Astrocyte (in vitro differentiated cells and primary cell): Measurements from ENCODE around the gene LAMB2. TPM values are rescaled to one million over a fixed set of nuclear protein-coding genes. Genes with fewer than 3 reads are reported as not detected.

Experiments
- DNase-seq: peaks from one replicate; pipeline ENCODE4 v3.0.0-alpha.2; 2010; ENCODE audit warnings: low read depth
- FAIRE-seq: peaks from 2 replicates; lab custom pipeline; 2011; peaks lifted over from hg19 to GRCh38; lab: Jason Lieb, UNC
- H2AFZ ChIP-seq: 2 replicates; pipeline ENCODE4 v1.6.0; 2012; ENCODE audit warnings: low read depth, low read length, inconsistent platforms
- H3K27ac ChIP-seq: 2 replicates; pipeline ENCODE4 v1.5.1; 2011; ENCODE audit warnings: low read depth, low read length, inconsistent platforms
- H3K27me3 ChIP-seq: 2 replicates; pipeline ENCODE4 v1.6.0; 2011; ENCODE audit warnings: low read length, inconsistent platforms; ENCODE audit not compliant: insufficient read depth
- H3K36me3 ChIP-seq: 2 replicates; pipeline ENCODE4 v1.5.1; 2011; ENCODE audit warnings: low read length, inconsistent platforms; ENCODE audit not compliant: insufficient read depth
- H3K4me1 ChIP-seq: 2 replicates; pipeline ENCODE4 v1.5.1; 2011; ENCODE audit warnings: low read length, inconsistent platforms; ENCODE audit not compliant: insufficient read depth
- H3K4me2 ChIP-seq: 2 replicates; pipeline ENCODE4 v1.6.0; 2012; ENCODE audit warnings: low read length, inconsistent platforms
- H3K4me3 ChIP-seq: 2 replicates; pipeline ENCODE4 v1.5.1; 2011; ENCODE audit warnings: low read depth, mild to moderate bottlenecking, low read length, inconsistent platforms; ENCODE audit not compliant: insufficient read depth
- H3K79me2 ChIP-seq: 2 replicates; pipeline ENCODE4 v1.6.0; 2012; ENCODE audit warnings: mild to moderate bottlenecking, low read length, inconsistent platforms; ENCODE audit not compliant: insufficient read depth
- H3K9ac ChIP-seq: 2 replicates; pipeline ENCODE4 v1.6.0; 2012; ENCODE audit warnings: mild to moderate bottlenecking, low read length, inconsistent platforms
- H3K9me3 ChIP-seq: 2 replicates; pipeline ENCODE4 v1.5.1; 2012; ENCODE audit warnings: low read depth, mild to moderate bottlenecking, low read length, inconsistent platforms; ENCODE audit not compliant: insufficient read depth
- H4K20me1 ChIP-seq: 2 replicates; pipeline ENCODE4 v1.6.0; 2012; ENCODE audit warnings: low read length, inconsistent platforms; ENCODE audit not compliant: insufficient read depth
- H3K27ac Mint-ChIP-seq: one replicate; pipeline ENCODE4 v1.8.0; 2021; ENCODE audit warnings: mild to moderate bottlenecking, mixed read lengths; ENCODE audit not compliant: unreplicated experiment
- H3K27me3 Mint-ChIP-seq: one replicate; pipeline ENCODE4 v1.8.0; 2021; ENCODE audit warnings: low read depth, mixed read lengths; ENCODE audit not compliant: unreplicated experiment
- H3K36me3 Mint-ChIP-seq: one replicate; pipeline ENCODE4 v1.8.0; 2021; ENCODE audit warnings: low read depth, mixed read lengths; ENCODE audit not compliant: unreplicated experiment
- H3K4me1 Mint-ChIP-seq: one replicate; pipeline ENCODE4 v1.8.0; 2021; ENCODE audit warnings: low read depth, mixed read lengths; ENCODE audit not compliant: unreplicated experiment
- H3K4me3 Mint-ChIP-seq: one replicate; pipeline ENCODE4 v1.8.0; 2021; ENCODE audit warnings: mild to moderate bottlenecking, moderate library complexity, mixed read lengths; ENCODE audit not compliant: unreplicated experiment
- H3K9me3 Mint-ChIP-seq: one replicate; pipeline ENCODE4 v1.8.0; 2021; ENCODE audit warnings: mild to moderate bottlenecking, mixed read lengths; ENCODE audit not compliant: unreplicated experiment
- CTCF ChIP-seq: IDR thresholded peaks from 2 replicates; pipeline ENCODE4 v1.5.1; 2011; ENCODE audit warnings: low read depth, mild to moderate bottlenecking, inconsistent platforms, low read length, moderate library complexity; ENCODE audit not compliant: insufficient read depth
- EZH2 ChIP-seq: IDR thresholded peaks from 2 replicates; pipeline ENCODE4 v1.6.1; 2012; ENCODE audit warnings: mild to moderate bottlenecking, low read length, inconsistent platforms; ENCODE audit not compliant: insufficient read depth
- total RNA-seq: library from RNA; stranded (reverse); gene quantifications from 2 replicates; pipeline ENCODE4 v1.2.1, GENCODE V29; 2021

LAMB2 gene
- total RNA-seq, 1 donor from 2014 or later: 344 TPM

GRCh38 chr3:49112262-49112661 is 20.6 kb downstream of the LAMB2 start:
- Histone ChIP-seq H3K9me3 (no peaks in the 10 kb centered on the region), H4K20me1 (peaks cover 4% of the 10 kb centered on the region), H3K27ac (no peak overlapping the region), H3K79me2 (no peaks in the 10 kb centered on the region), H2AFZ (no peak overlapping the region), H3K4me3 (no peak overlapping the region), H3K36me3 (peaks cover 39% of the 10 kb centered on the region), H3K4me1 (no peaks in the 10 kb centered on the region), H3K4me2 (no peak overlapping the region), H3K27me3 (no peaks in the 10 kb centered on the region), H3K9ac (no peak overlapping the region)
- H3K9me3 Mint-ChIP-seq: no peaks in the 10 kb centered on the region
- TF ChIP-seq EZH2 (no peak), CTCF (no peak)
- no peaks in the 10 kb centered on the region for H3K4me1 Mint-ChIP-seq
- H3K36me3 Mint-ChIP-seq: peaks cover 33% of the 10 kb centered on the region
- DNase-seq: no peak
- no peak overlapping the region for H3K4me3 Mint-ChIP-seq
- no peak for FAIRE-seq
- H3K27me3 Mint-ChIP-seq: no peaks in the 10 kb centered on the region
- H3K27ac Mint-ChIP-seq: no peak overlapping the region

GRCh38 chr3:49111347-49111746 is 21.5 kb downstream of the LAMB2 start:
- no peaks in the 10 kb centered on the region for H3K27me3 Mint-ChIP-seq
- peaks cover 30% of the 10 kb centered on the region for H3K36me3 Mint-ChIP-seq
- peaks cover 4% of the 10 kb centered on the region for H4K20me1 ChIP-seq
- no peak overlapping the region for H3K4me3 ChIP-seq
- no peak overlapping the region for H3K27ac ChIP-seq
- no peak for FAIRE-seq
- H3K27me3 ChIP-seq: no peaks in the 10 kb centered on the region
- no peak overlapping the region for H3K27ac Mint-ChIP-seq
- no peaks in the 10 kb centered on the region for H3K4me1 ChIP-seq
- H3K9me3 ChIP-seq: no peaks in the 10 kb centered on the region
- no peaks in the 10 kb centered on the region for H3K79me2 ChIP-seq
- no peak overlapping the region for H3K9ac ChIP-seq
- H3K4me1 Mint-ChIP-seq: no peaks in the 10 kb centered on the region
- no peaks in the 10 kb centered on the region for H3K9me3 Mint-ChIP-seq
- TF ChIP-seq EZH2 (no peak), CTCF (no peak)
- H3K36me3 ChIP-seq: peaks cover 36% of the 10 kb centered on the region
- H2AFZ ChIP-seq: no peak overlapping the region
- H3K4me3 Mint-ChIP-seq: no peak overlapping the region
- H3K4me2 ChIP-seq: no peak overlapping the region
- DNase-seq: no peak

- no peaks in the 10 kb centered on the region for H3K9me3 Mint-ChIP-seq
- DNase-seq (no peak), FAIRE-seq (no peak)
- Histone ChIP-seq H4K20me1 (peaks cover 4% of the 10 kb centered on the region), H3K9me3 (no peaks in the 10 kb centered on the region), H3K9ac (no peak overlapping the region), H3K36me3 (peaks cover 31% of the 10 kb centered on the region), H3K4me3 (no peak overlapping the region), H3K27ac (no peak overlapping the region), H3K27me3 (no peaks in the 10 kb centered on the region), H3K4me1 (no peaks in the 10 kb centered on the region), H2AFZ (no peak overlapping the region), H3K79me2 (peaks cover 3% of the 10 kb centered on the region), H3K4me2 (no peak overlapping the region)
- no peak for TF ChIP-seq CTCF
- no peak for TF ChIP-seq EZH2
- H3K27ac Mint-ChIP-seq: no peak overlapping the region
- H3K4me3 Mint-ChIP-seq: no peak overlapping the region
- H3K27me3 Mint-ChIP-seq: no peaks in the 10 kb centered on the region
- peaks cover 25% of the 10 kb centered on the region for H3K36me3 Mint-ChIP-seq
- peaks cover under 1% of the 10 kb centered on the region for H3K4me1 Mint-ChIP-seq
Measured at GRCh38 chr3:49110780-49111179, 22.1 kb downstream of the LAMB2 start.
